Urinary bladder (tissue), 4 donors: ENCODE measurements around the gene PTPRO. TPM values are rescaled to one million over a fixed set of nuclear protein-coding genes. Genes with fewer than 3 reads are reported as not detected.

ENCODE experiments used
- DNase-seq: peaks from one replicate; pipeline ENCODE4 v3.0.0-alpha.2; 2015; ENCODE audit errors: extremely low spot score
- H3K27ac ChIP-seq: one replicate; pipeline ENCODE4 v1.5.1; 2013; ENCODE audit warnings: low read depth, mild to moderate bottlenecking, moderate library complexity
- H3K36me3 ChIP-seq: one replicate; pipeline ENCODE4 v1.6.1; 2013; ENCODE audit warnings: mild to moderate bottlenecking, moderate library complexity; ENCODE audit not compliant: insufficient read depth
- H3K4me1 ChIP-seq: one replicate; pipeline ENCODE4 v1.6.1; 2013; ENCODE audit warnings: mild to moderate bottlenecking, moderate library complexity; ENCODE audit not compliant: insufficient read depth
- H3K4me3 ChIP-seq: one replicate; pipeline ENCODE4 v1.5.1; 2013; ENCODE audit warnings: low read depth, low read length
- WGBS: extraction: QIAGEN DNeasy Blood & Tissue Kit; methylation state at CpG from one replicate; pipeline ENCODE4 v1.1.7; 2013; 5-methylcytosine and 5-hydroxymethylcytosine counted together
- polyA plus RNA-seq: library from polyadenylated mRNA; stranded (reverse); fragments of 200-250 nt; gene quantifications from one replicate; pipeline ENCODE4 v1.2.3, GENCODE V29; 2013
- total RNA-seq: library from RNA; depleted of rRNA; stranded (reverse); fragments of >200 nt; gene quantifications from one replicate; pipeline ENCODE4 v1.2.3, GENCODE V29; 2014
- donor health status: healthy with polysubstance abuse.
- donor health status: healthy.

Gene PTPRO
- total and polyA plus RNA-seq, 2 donors = 0.91 to 4.8 TPM

- no peak for DNase-seq
- H3K36me3 ChIP-seq = no peaks in the 10 kb centered on the region
- 76% methylated on average over 8 of the region's 8 CpGs for WGBS
- no peak overlapping the region for H3K27ac ChIP-seq
- H3K4me1 ChIP-seq = no peaks in the 10 kb centered on the region
- H3K4me3 ChIP-seq = no peak overlapping the region
Measured at GRCh38 chr12:15527201-15528080, 205.1 kb downstream of the PTPRO start.

GRCh38 chr12:15528666-15529065 is 206.4 kb downstream of the PTPRO start:
- no peaks in the 10 kb centered on the region for H3K36me3 ChIP-seq
- DNase-seq = no peak
- H3K27ac ChIP-seq = no peak overlapping the region
- no peaks in the 10 kb centered on the region for H3K4me1 ChIP-seq
- H3K4me3 ChIP-seq = no peak overlapping the region
- WGBS = 98% methylated on average over 2 of the region's 2 CpGs

GRCh38 chr12:15530361-15530760 is 208.1 kb downstream of the PTPRO start:
- no peak for DNase-seq
- H3K4me1 ChIP-seq = no peaks in the 10 kb centered on the region
- H3K27ac ChIP-seq = no peak overlapping the region
- 91% methylated on average over 1 of the region's 1 CpG for WGBS
- H3K36me3 ChIP-seq = no peaks in the 10 kb centered on the region
- no peak overlapping the region for H3K4me3 ChIP-seq

GRCh38 chr12:15532364-15532977 is 210.2 kb downstream of the PTPRO start:
- 40% methylated on average over 3 of the region's 3 CpGs for WGBS
- no peak for DNase-seq
- no peaks in the 10 kb centered on the region for H3K4me1 ChIP-seq
- H3K36me3 ChIP-seq = no peaks in the 10 kb centered on the region
- no peak overlapping the region for H3K4me3 ChIP-seq
- H3K27ac ChIP-seq = no peak overlapping the region

GRCh38 chr12:15534322-15534721 is 212.0 kb downstream of the PTPRO start:
- Histone ChIP-seq H3K36me3 (no peaks in the 10 kb centered on the region), H3K27ac (no peak overlapping the region), H3K4me1 (no peaks in the 10 kb centered on the region), H3K4me3 (no peak overlapping the region)
- DNase-seq = no peak
- WGBS = 86% methylated on average over 3 of the region's 3 CpGs

GRCh38 chr12:15534874-15535273 is 212.6 kb downstream of the PTPRO start:
- H3K4me3 ChIP-seq = no peak overlapping the region
- no peak overlapping the region for H3K27ac ChIP-seq
- H3K36me3 ChIP-seq = no peaks in the 10 kb centered on the region
- 85% methylated on average over 5 of the region's 5 CpGs for WGBS
- no peak for DNase-seq
- no peaks in the 10 kb centered on the region for H3K4me1 ChIP-seq

- WGBS = 71% methylated on average over 6 of the region's 6 CpGs
- Histone ChIP-seq H3K36me3 (no peaks in the 10 kb centered on the region), H3K27ac (no peak overlapping the region), H3K4me1 (no peaks in the 10 kb centered on the region), H3K4me3 (no peak overlapping the region)
- DNase-seq = no peak
Measured at GRCh38 chr12:15535352-15535781, 213.1 kb downstream of the PTPRO start.

- Histone ChIP-seq H3K4me1 (no peaks in the 10 kb centered on the region), H3K36me3 (no peaks in the 10 kb centered on the region), H3K27ac (no peak overlapping the region), H3K4me3 (no peak overlapping the region)
- 58% methylated on average over 4 of the region's 4 CpGs for WGBS
- no peak for DNase-seq
Measured at GRCh38 chr12:15536446-15536845, 214.1 kb downstream of the PTPRO start.

- H3K4me1 ChIP-seq = no peaks in the 10 kb centered on the region
- no peak overlapping the region for H3K27ac ChIP-seq
- no peak overlapping the region for H3K4me3 ChIP-seq
- DNase-seq = no peak
- no peaks in the 10 kb centered on the region for H3K36me3 ChIP-seq
- 84% methylated on average over 1 of the region's 1 CpG for WGBS
Measured at GRCh38 chr12:15538881-15539280, 216.6 kb downstream of the PTPRO start.

GRCh38 chr12:15540005-15540404 is 217.7 kb downstream of the PTPRO start:
- no peaks in the 10 kb centered on the region for H3K36me3 ChIP-seq
- no peak overlapping the region for H3K27ac ChIP-seq
- H3K4me3 ChIP-seq = no peak overlapping the region
- DNase-seq = no peak
- no peaks in the 10 kb centered on the region for H3K4me1 ChIP-seq
- 54% methylated on average over 2 of the region's 2 CpGs for WGBS

- Histone ChIP-seq H3K4me1 (no peaks in the 10 kb centered on the region), H3K36me3 (no peaks in the 10 kb centered on the region), H3K27ac (no peak overlapping the region), H3K4me3 (no peak overlapping the region)
- 38% methylated on average over 1 of the region's 1 CpG for WGBS
- no peak for DNase-seq
Measured at GRCh38 chr12:15540469-15540872, 218.2 kb downstream of the PTPRO start.

GRCh38 chr12:15541996-15542631 is 219.8 kb downstream of the PTPRO start:
- H3K4me1 ChIP-seq = no peaks in the 10 kb centered on the region
- 92% methylated on average over 3 of the region's 3 CpGs for WGBS
- H3K27ac ChIP-seq = no peak overlapping the region
- DNase-seq = no peak
- H3K4me3 ChIP-seq = no peak overlapping the region
- no peaks in the 10 kb centered on the region for H3K36me3 ChIP-seq

GRCh38 chr12:15543347-15543746 is 221.0 kb downstream of the PTPRO start:
- no peak for DNase-seq
- 77% methylated on average over 3 of the region's 3 CpGs for WGBS

GRCh38 chr12:15544589-15544988 is 222.3 kb downstream of the PTPRO start:
- DNase-seq = no peak
- Histone ChIP-seq H3K4me3 (no peak overlapping the region), H3K27ac (no peak overlapping the region), H3K36me3 (no peaks in the 10 kb centered on the region), H3K4me1 (no peaks in the 10 kb centered on the region)

More at GRCh38 chr12:15543347-15543746, 221.0 kb downstream of the PTPRO start:
- Histone ChIP-seq H3K4me1 (no peaks in the 10 kb centered on the region), H3K27ac (no peak overlapping the region), H3K4me3 (no peak overlapping the region), H3K36me3 (no peaks in the 10 kb centered on the region)
